GM21528 (cell line): ENCODE measurements around the gene ARF5.

ENCODE experiments used
- ATAC-seq: cut with Tn5 transposase; IDR thresholded peaks from one replicate; pipeline ENCODE4 v1.9.1; 2021; ENCODE audit warnings: mild to moderate bottlenecking, moderate library complexity; ENCODE audit not compliant: unreplicated experiment, low FRiP score

ARF5 gene

GRCh38 chr7:127587663-127588018 lies 570 bp upstream of the ARF5 start:
- ATAC-seq = no peak

- peak; percentile 29 for ATAC-seq
Measured at GRCh38 chr7:127588697-127589482, 679 bp downstream of the ARF5 start.

- no peak for ATAC-seq
Measured at GRCh38 chr7:127589896-127590295, 1.7 kb downstream of the ARF5 start.

- no peak for ATAC-seq
Measured at GRCh38 chr7:127591189-127591588, 3.0 kb downstream of the ARF5 start.

GRCh38 chr7:127591591-127591990 lies 3.4 kb downstream of the ARF5 start:
- ATAC-seq = no peak

- no peak for ATAC-seq
Measured at GRCh38 chr7:127592550-127592949, 4.3 kb downstream of the ARF5 start.

GRCh38 chr7:127594490-127594889 lies 6.3 kb downstream of the ARF5 start:
- no peak for ATAC-seq

- no peak for ATAC-seq
Measured at GRCh38 chr7:127595737-127596136, 7.5 kb downstream of the ARF5 start.

- ATAC-seq = no peak
Measured at GRCh38 chr7:127598318-127598717, 10.1 kb downstream of the ARF5 start.

- ATAC-seq = no peak
Measured at GRCh38 chr7:127600885-127601284, 12.7 kb downstream of the ARF5 start.

GRCh38 chr7:127608446-127608845 lies 20.2 kb downstream of the ARF5 start:
- no peak for ATAC-seq

- no peak for ATAC-seq
Measured at GRCh38 chr7:127609297-127609696, 21.1 kb downstream of the ARF5 start.

- ATAC-seq = no peak
Measured at GRCh38 chr7:127612263-127612662, 24.1 kb downstream of the ARF5 start.

GRCh38 chr7:127616724-127617123 lies 28.5 kb downstream of the ARF5 start:
- no peak for ATAC-seq

- no peak for ATAC-seq
Measured at GRCh38 chr7:127618042-127618441, 29.8 kb downstream of the ARF5 start, which contains the start of gene PAX4. Gene PAX4, minus strand, starts transcription at chr7:127618142. Its CDS starts 2,214 bp downstream, at chr7:127615928.

GRCh38 chr7:127618775-127619174 lies 30.6 kb downstream of the ARF5 start:
- ATAC-seq = no peak

GRCh38 chr7:127619681-127620405 lies 31.6 kb downstream of the ARF5 start:
- ATAC-seq = no peak

GRCh38 chr7:127620406-127621233 lies 32.4 kb downstream of the ARF5 start:
- ATAC-seq = no peak

- no peak for ATAC-seq
Measured at GRCh38 chr7:127625331-127625730, 37.1 kb downstream of the ARF5 start.

- no peak for ATAC-seq
Measured at GRCh38 chr7:127628445-127628844, 40.2 kb downstream of the ARF5 start.

- ATAC-seq = no peak
Measured at GRCh38 chr7:127629268-127629854, 41.1 kb downstream of the ARF5 start.
